SK-N-SH (cell line): ENCODE results near the gene JAKMIP1. TPM values are rescaled to one million over a fixed set of nuclear protein-coding genes. Genes with fewer than 3 reads are reported as not detected.

Experiments used
- CTCF ChIA-PET: fragments of 300-600, 350-600 bp; formaldehyde crosslinking; extraction: SDS; loops from one replicate; lab custom pipeline; 2021; lab: Yijun Ruan, JAX
- POLR2A ChIA-PET: fragments of 350-600 bp; sonication (Branson Sonifier 250); formaldehyde crosslinking; extraction: SDS; loops from one replicate; lab custom pipeline; 2020; ENCODE audit warnings: antibody characterized with exemption, inconsistent platforms; lab: Yijun Ruan, JAX
- DNase-seq: peaks from one replicate; pipeline ENCODE4 v3.0.0; 2012
- H2AFZ ChIP-seq: fragments of 200-600 bp; sonication (generic); 2 replicates; pipeline ENCODE4 v1.8.1; 2016; ENCODE audit warnings: antibody characterized with exemption, mild to moderate bottlenecking, low read depth
- H3F3A ChIP-seq: fragments of 200-600 bp; sonication (generic); replicated peaks from 2 replicates; pipeline ENCODE3; 2016; ENCODE audit warnings: antibody characterized with exemption, mild to moderate bottlenecking; ENCODE audit not compliant: insufficient read depth
- H3K27ac ChIP-seq, 2 experiments: fragments of 200-500 bp in 1 of 2; fragments of 200-600 bp in 1 of 2; sonication (Bioruptor generic) in 1 of 2; sonication (generic), shearing (Covaris generic) in 1 of 2; 2 replicates each; pipeline versions ENCODE4 v1.5.1 to v1.6.1; 2014 to 2016; ENCODE audit warnings: low read depth in 2 of 2, inconsistent platforms in 1 of 2, low read length in 1 of 2, mild to moderate bottlenecking in 1 of 2, mixed read lengths in 1 of 2
- H3K27me3 ChIP-seq: fragments of 200-600 bp; sonication (generic), shearing (Covaris generic); 2 replicates; pipeline ENCODE4 v1.6.1; 2016; ENCODE audit warnings: mixed run types; ENCODE audit not compliant: insufficient read depth
- H3K36me3 ChIP-seq, 2 experiments: fragments of 200-500 bp in 1 of 2; fragments of 200-600 bp in 1 of 2; sonication (Bioruptor generic) in 1 of 2; sonication (generic) in 1 of 2; replicated peaks in 1 of 2; 2 replicates each; pipeline versions ENCODE3 to v1.5.1; 2014 to 2016; ENCODE audit warnings: low read length in 1 of 2, mild to moderate bottlenecking in 1 of 2; ENCODE audit not compliant: insufficient read depth in 2 of 2, control insufficient read depth in 1 of 2
- H3K4me1 ChIP-seq, 2 experiments: fragments of 200-500 bp in 1 of 2; fragments of 200-600 bp in 1 of 2; sonication (Bioruptor generic) in 1 of 2; sonication (generic), shearing (Covaris generic) in 1 of 2; 2 replicates each; pipeline versions ENCODE4 v1.5.1 to v1.6.1; 2014 to 2016; ENCODE audit warnings: low read depth in 1 of 2, low read length in 1 of 2, mixed run types in 1 of 2; ENCODE audit not compliant: insufficient read depth in 2 of 2, control insufficient read depth in 1 of 2
- H3K4me2 ChIP-seq: fragments of 200-600 bp; sonication (generic), shearing (Covaris generic); 2 replicates; pipeline ENCODE4 v1.6.1; 2017; ENCODE audit warnings: mixed run types
- H3K4me3 ChIP-seq, 2 experiments: fragments of 200-500 bp in 1 of 2; fragments of 200-600 bp in 1 of 2; sonication (Bioruptor generic) in 1 of 2; sonication (generic), shearing (Covaris generic) in 1 of 2; 2 replicates each; pipeline versions ENCODE4 v1.5.1 to v1.8.1; 2014 to 2016; ENCODE audit warnings: low read depth in 2 of 2, inconsistent platforms in 1 of 2, low read length in 1 of 2, mild to moderate bottlenecking in 1 of 2, mixed read lengths in 1 of 2, moderate library complexity in 1 of 2
- H3K79me2 ChIP-seq: fragments of 200-600 bp; sonication (generic); 2 replicates; pipeline ENCODE4 v1.8.1; 2017; ENCODE audit warnings: mild to moderate bottlenecking; ENCODE audit not compliant: insufficient read depth
- H3K9ac ChIP-seq: fragments of 200-600 bp; sonication (generic); 2 replicates; pipeline ENCODE4 v1.6.1; 2017; ENCODE audit warnings: mixed run types
- H3K9me2 ChIP-seq: fragments of 200-600 bp; sonication (generic); 2 replicates; pipeline ENCODE4 v1.6.1; 2017; ENCODE audit warnings: mixed run types
- H3K9me3 ChIP-seq: fragments of 200-600 bp; sonication (generic); 2 replicates; pipeline ENCODE4 v1.6.1; 2017; ENCODE audit warnings: mixed run types, mild to moderate bottlenecking, moderate library complexity
- H4K20me1 ChIP-seq: fragments of 200-600 bp; sonication (generic); 2 replicates; pipeline ENCODE4 v1.6.1; 2017; ENCODE audit warnings: mild to moderate bottlenecking, mixed run types; ENCODE audit not compliant: insufficient read depth
- ELF1 ChIP-seq: IDR thresholded peaks from 2 replicates; pipeline ENCODE4 v1.4.0; 2012
- EP300 ChIP-seq, 2 experiments: IDR thresholded peaks; 2 replicates each; pipeline versions ENCODE4 v1.4.0 to v1.6.1; 2012; ENCODE audit warnings: borderline replicate concordance in 1 of 2, low read depth in 1 of 2, low read length in 1 of 2
- FOXJ3 ChIP-seq: sonication (generic); formaldehyde crosslinking; IDR thresholded peaks from 2 replicates; pipeline ENCODE4 v1.5.1; 2020; ENCODE audit warnings: mild to moderate bottlenecking, missing genetic modification reagents
- FOXM1 ChIP-seq: IDR thresholded peaks from 2 replicates; pipeline ENCODE4 v1.4.0; 2012; ENCODE audit warnings: low read depth, mild to moderate bottlenecking
- GABPA ChIP-seq: IDR thresholded peaks from 2 replicates; pipeline ENCODE4 v1.4.0; 2012; ENCODE audit warnings: low read depth, mild to moderate bottlenecking
- MEF2A ChIP-seq: IDR thresholded peaks from 2 replicates; pipeline ENCODE4 v1.4.0; 2012; ENCODE audit warnings: low read depth, borderline replicate concordance
- NRF1 ChIP-seq: IDR thresholded peaks from 2 replicates; pipeline ENCODE4 v1.6.1; 2012; ENCODE audit warnings: low read depth, mild to moderate bottlenecking, low read length
- RAD21 ChIP-seq: IDR thresholded peaks from 2 replicates; pipeline ENCODE4 v1.6.1; 2012; ENCODE audit warnings: mild to moderate bottlenecking, low read length
- RFX5 ChIP-seq: IDR thresholded peaks from 2 replicates; pipeline ENCODE4 v1.6.1; 2012; ENCODE audit warnings: mild to moderate bottlenecking, improper control_type of control experiment, low read length
- YY1 ChIP-seq: IDR thresholded peaks from 2 replicates; pipeline ENCODE4 v1.4.0; 2012; ENCODE audit warnings: low read depth, mild to moderate bottlenecking
- WGBS: methylation state at CpG from one replicate; pipeline ENCODE4 v1.1.6; 2017; ENCODE audit warnings: low lambda C conversion rate; 5-methylcytosine and 5-hydroxymethylcytosine counted together
- polyA plus RNA-seq, 3 experiments: library from polyadenylated mRNA; depleted of rRNA; stranded (reverse); fragments of >200 nt; gene quantifications; 2 replicates each; pipeline ENCODE4 v1.2.3, GENCODE V29; 2012
- TF ChIP-seq, protein P1 (sequence below): fragments of 150-350 bp; IDR thresholded peaks from 2 replicates; pipeline ENCODE4 v1.6.1; 2017; ENCODE audit warnings: antibody characterized with exemption, low read length, low read depth, borderline replicate concordance
- TF ChIP-seq, protein P2 (sequence below): IDR thresholded peaks from 2 replicates; pipeline ENCODE4 v1.6.1; 2012; ENCODE audit warnings: mild to moderate bottlenecking, low read depth, low read length, moderate library complexity
- TF ChIP-seq, protein P3 (sequence below): IDR thresholded peaks from 2 replicates; pipeline ENCODE4 v1.4.0; 2012; ENCODE audit warnings: low read depth, borderline replicate concordance
- TF ChIP-seq, protein P4 (sequence below): IDR thresholded peaks from 2 replicates; pipeline ENCODE4 v1.4.0; 2012; ENCODE audit warnings: low read depth, borderline replicate concordance

Gene JAKMIP1
- polyA plus RNA-seq, 1 of the 3 experiments (the other 2 are of a cell fraction) = 0.54 TPM

DNA sequence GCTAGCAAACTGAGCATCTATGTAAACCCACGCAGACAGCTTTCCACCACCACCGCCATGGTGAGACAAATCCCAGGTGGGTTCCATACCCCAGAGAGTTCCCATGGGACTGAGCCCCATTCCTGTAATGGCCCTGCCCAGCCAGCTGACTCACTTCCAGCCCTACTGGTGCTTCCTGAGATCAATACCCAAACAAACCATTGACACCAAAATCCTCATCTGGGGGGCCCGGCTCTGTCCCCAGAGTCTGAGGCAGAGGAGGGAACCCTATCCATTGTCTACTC, 30.1 kb upstream of the JAKMIP1 start:
- TF ChIP-seq RAD21 (no peak), RFX5 (no peak), EP300 (IDR thresholded peaks at IDR 0.05; ENCODE audit: borderline replicate concordance in 1 of 2, low read depth in 1 of 2, low read length in 1 of 2) (no peak), NRF1 (no peak), ELF1 (no peak), GABPA (no peak)
- TF ChIP-seq, protein P1, sequence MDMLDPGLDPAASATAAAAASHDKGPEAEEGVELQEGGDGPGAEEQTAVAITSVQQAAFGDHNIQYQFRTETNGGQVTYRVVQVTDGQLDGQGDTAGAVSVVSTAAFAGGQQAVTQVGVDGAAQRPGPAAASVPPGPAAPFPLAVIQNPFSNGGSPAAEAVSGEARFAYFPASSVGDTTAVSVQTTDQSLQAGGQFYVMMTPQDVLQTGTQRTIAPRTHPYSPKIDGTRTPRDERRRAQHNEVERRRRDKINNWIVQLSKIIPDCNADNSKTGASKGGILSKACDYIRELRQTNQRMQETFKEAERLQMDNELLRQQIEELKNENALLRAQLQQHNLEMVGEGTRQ = no peak
- TF ChIP-seq, protein P2, sequence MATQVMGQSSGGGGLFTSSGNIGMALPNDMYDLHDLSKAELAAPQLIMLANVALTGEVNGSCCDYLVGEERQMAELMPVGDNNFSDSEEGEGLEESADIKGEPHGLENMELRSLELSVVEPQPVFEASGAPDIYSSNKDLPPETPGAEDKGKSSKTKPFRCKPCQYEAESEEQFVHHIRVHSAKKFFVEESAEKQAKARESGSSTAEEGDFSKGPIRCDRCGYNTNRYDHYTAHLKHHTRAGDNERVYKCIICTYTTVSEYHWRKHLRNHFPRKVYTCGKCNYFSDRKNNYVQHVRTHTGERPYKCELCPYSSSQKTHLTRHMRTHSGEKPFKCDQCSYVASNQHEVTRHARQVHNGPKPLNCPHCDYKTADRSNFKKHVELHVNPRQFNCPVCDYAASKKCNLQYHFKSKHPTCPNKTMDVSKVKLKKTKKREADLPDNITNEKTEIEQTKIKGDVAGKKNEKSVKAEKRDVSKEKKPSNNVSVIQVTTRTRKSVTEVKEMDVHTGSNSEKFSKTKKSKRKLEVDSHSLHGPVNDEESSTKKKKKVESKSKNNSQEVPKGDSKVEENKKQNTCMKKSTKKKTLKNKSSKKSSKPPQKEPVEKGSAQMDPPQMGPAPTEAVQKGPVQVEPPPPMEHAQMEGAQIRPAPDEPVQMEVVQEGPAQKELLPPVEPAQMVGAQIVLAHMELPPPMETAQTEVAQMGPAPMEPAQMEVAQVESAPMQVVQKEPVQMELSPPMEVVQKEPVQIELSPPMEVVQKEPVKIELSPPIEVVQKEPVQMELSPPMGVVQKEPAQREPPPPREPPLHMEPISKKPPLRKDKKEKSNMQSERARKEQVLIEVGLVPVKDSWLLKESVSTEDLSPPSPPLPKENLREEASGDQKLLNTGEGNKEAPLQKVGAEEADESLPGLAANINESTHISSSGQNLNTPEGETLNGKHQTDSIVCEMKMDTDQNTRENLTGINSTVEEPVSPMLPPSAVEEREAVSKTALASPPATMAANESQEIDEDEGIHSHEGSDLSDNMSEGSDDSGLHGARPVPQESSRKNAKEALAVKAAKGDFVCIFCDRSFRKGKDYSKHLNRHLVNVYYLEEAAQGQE = no peak
- no peaks in the 10 kb centered on the region for H3F3A ChIP-seq
- no peaks in the 10 kb centered on the region for H3K79me2 ChIP-seq
- no peak overlapping the region for H3K27ac ChIP-seq
- no peak overlapping the region for H3K4me3 ChIP-seq
- no peak overlapping the region for H3K9ac ChIP-seq
- H3K36me3 ChIP-seq = no peaks in the 10 kb centered on the region
- H4K20me1 ChIP-seq = no peaks in the 10 kb centered on the region
- H3K4me1 ChIP-seq = peaks cover 0 to 27% of the 10 kb centered on the region in 2 experiments; a peak in 2 of 4 replicates
- no peak overlapping the region for H3K4me2 ChIP-seq
- CTCF ChIA-PET = interaction anchor here (1.2 to 4.1 kb wide), 4 partner anchors 15 to 232 kb away, joined by 3 to 30 read pairs (median 6); no protein-coding TSS in a partner anchor
- H3K9me3 ChIP-seq = no peaks in the 10 kb centered on the region
- no peaks in the 10 kb centered on the region for H3K9me2 ChIP-seq
- POLR2A ChIA-PET = no interaction called here
- no peaks in the 10 kb centered on the region for H3K27me3 ChIP-seq
- no peak overlapping the region for H2AFZ ChIP-seq
- no peak for DNase-seq
- WGBS = 0% methylated on average over 1 of the region's 3 CpGs

DNA sequence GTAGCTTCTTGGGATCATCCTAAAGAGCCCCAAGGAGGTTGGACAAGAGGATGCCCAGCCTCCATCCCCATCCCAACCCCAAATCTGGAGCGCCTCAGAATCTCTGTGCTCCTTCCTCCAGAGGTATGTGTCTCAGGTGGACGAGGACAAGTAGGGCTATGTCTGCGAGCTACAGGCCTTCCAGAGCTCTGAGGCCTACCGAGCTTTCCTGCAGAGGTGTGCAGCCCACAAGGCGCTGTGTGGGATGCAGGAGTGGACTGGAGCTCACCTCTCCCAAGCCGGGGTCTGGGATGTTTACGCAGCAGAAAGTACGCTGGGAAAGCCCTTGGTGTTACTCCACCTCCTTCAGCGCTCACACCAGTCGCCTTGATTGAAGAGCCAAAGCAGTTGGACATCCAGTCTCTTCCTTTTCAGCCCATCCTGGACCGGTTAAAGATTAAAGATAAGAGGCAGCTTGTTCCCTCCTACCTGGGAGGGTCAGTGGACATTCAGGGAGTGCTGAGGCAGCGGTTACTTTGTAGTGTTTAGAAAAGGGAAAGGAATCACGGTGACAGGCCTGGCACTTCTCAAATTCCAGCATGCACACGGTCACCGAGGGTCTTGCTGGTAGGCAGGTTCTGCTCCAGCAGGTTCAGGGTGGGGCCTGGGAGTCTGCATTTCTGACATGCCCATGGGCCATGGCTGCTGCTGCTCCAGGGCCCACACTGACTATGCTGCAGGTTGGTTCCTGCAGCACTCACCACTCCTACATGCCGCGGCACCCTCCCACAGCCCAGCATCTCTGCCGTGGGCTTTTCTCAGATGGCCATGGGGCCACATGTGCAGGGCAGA, 29.5 kb upstream of the JAKMIP1 start:
- Histone ChIP-seq H3K4me2 (no peak overlapping the region), H3K36me3 (no peaks in the 10 kb centered on the region), H3K4me3 (no peak overlapping the region), H3K9me3 (no peaks in the 10 kb centered on the region), H3K9ac (no peak overlapping the region), H2AFZ (no peak overlapping the region), H3K9me2 (no peaks in the 10 kb centered on the region), H3K27me3 (no peaks in the 10 kb centered on the region), H3F3A (no peaks in the 10 kb centered on the region), H3K4me1 (peaks cover 0 to 28% of the 10 kb centered on the region in 2 experiments; a peak in 2 of 4 replicates), H4K20me1 (no peaks in the 10 kb centered on the region), H3K79me2 (no peaks in the 10 kb centered on the region), H3K27ac (no peak overlapping the region; a peak in 1 of 4 replicates)
- POLR2A ChIA-PET = interaction anchor here (1.3 kb wide), 1 partner anchor 31 kb away, joined by 3 read pairs; no protein-coding TSS in a partner anchor
- CTCF ChIA-PET = interaction anchor here (0.9 to 4.1 kb wide), 11 partner anchors 13 to 231 kb away, joined by 3 to 30 read pairs (median 4); partner anchors contain the start of gene C4orf50
- no peak for TF ChIP-seq FOXJ3 (CRISPR knock-in tag)
- TF ChIP-seq FOXM1 = no peak
- TF ChIP-seq MEF2A = no peak
- TF ChIP-seq NRF1 = no peak
- TF ChIP-seq ELF1 = no peak
- TF ChIP-seq, protein P3, sequence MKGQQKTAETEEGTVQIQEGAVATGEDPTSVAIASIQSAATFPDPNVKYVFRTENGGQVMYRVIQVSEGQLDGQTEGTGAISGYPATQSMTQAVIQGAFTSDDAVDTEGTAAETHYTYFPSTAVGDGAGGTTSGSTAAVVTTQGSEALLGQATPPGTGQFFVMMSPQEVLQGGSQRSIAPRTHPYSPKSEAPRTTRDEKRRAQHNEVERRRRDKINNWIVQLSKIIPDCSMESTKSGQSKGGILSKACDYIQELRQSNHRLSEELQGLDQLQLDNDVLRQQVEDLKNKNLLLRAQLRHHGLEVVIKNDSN = no peak
- TF ChIP-seq, protein P4, sequence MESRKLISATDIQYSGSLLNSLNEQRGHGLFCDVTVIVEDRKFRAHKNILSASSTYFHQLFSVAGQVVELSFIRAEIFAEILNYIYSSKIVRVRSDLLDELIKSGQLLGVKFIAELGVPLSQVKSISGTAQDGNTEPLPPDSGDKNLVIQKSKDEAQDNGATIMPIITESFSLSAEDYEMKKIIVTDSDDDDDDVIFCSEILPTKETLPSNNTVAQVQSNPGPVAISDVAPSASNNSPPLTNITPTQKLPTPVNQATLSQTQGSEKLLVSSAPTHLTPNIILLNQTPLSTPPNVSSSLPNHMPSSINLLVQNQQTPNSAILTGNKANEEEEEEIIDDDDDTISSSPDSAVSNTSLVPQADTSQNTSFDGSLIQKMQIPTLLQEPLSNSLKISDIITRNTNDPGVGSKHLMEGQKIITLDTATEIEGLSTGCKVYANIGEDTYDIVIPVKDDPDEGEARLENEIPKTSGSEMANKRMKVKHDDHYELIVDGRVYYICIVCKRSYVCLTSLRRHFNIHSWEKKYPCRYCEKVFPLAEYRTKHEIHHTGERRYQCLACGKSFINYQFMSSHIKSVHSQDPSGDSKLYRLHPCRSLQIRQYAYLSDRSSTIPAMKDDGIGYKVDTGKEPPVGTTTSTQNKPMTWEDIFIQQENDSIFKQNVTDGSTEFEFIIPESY = no peak
- no peak for TF ChIP-seq YY1
- 35% methylated on average over 9 of the region's 18 CpGs for WGBS
- no peak for DNase-seq
